ENCODE data around the gene ADGRE1.

DNA sequence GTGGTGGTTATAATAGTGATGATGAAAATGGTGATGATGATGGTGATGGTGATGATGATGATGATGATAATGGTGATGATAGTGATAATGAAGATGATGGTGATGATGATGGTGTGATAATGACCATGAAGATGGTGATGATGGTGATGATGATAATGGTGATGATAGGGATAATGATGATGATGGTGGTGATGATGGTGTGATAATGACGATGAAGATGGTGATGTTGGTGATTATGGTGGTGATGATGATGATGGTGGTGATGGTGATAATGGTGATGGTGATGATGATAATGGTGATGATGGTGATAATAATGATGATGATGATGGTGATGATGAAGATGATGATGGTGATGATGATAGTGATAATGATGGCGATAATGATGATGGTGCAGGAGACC, 1.6 kb downstream of the ADGRE1 start:
- TF ChIP-seq SP1 (IDR thresholded peaks at IDR 0.05) (no peak), NFRKB (IDR thresholded peaks at IDR 0.05) (no peak), LEF1 (IDR thresholded peaks at IDR 0.05; ENCODE audit: borderline replicate concordance) (no peak), ELF4 (IDR thresholded peaks at IDR 0.05) (no peak), ARNT (IDR thresholded peaks at IDR 0.05) (no peak), HDGF (IDR thresholded peaks at IDR 0.05; ENCODE audit: borderline replicate concordance) (no peak), L3MBTL2 (conservative IDR thresholded peaks at IDR 0.05) (no peak), FOXM1 (IDR thresholded peaks at IDR 0.05; ENCODE audit: borderline replicate concordance) (no peak), FOXA1 (IDR thresholded peaks at IDR 0.05) (no peak)
- TF ChIP-seq, protein P1, sequence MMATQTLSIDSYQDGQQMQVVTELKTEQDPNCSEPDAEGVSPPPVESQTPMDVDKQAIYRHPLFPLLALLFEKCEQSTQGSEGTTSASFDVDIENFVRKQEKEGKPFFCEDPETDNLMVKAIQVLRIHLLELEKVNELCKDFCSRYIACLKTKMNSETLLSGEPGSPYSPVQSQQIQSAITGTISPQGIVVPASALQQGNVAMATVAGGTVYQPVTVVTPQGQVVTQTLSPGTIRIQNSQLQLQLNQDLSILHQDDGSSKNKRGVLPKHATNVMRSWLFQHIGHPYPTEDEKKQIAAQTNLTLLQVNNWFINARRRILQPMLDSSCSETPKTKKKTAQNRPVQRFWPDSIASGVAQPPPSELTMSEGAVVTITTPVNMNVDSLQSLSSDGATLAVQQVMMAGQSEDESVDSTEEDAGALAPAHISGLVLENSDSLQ (IDR thresholded peaks at IDR 0.05): no peak

Measured in HEK293T (cell line).